Measurements from ENCODE around the gene CCNB1IP1. TPM values are rescaled to one million over a fixed set of nuclear protein-coding genes. Genes with fewer than 3 reads are reported as not detected.
A peak's percentile ranks its signal among the peaks of the same experiment; 100 is the strongest.

CCNB1IP1 gene
- total and polyA plus RNA-seq, 11 donors = 24.5 to 99.1 (median 55.0) TPM

DNA sequence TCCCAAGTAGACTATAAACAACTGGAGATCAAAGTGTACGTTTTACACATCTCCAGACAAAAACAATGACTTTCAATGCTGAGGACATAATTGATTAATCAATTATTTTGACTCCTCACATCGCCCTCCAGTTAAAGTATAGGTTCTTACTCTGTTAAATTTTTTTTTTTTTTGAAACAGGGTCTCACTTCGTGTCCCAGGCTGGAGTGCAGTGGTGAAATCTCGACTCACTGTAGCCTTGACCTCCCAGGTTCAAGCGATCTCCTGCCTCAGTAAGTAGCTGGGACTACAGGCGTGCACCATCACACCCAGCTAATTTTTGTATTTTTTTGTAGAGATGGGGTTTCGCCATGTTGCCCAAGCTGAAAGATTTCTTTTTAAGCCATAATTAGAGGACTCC lies 938 bp upstream of the CCNB1IP1 start:
- TF ChIP-seq POLR2A (IDR thresholded peaks at IDR 0.05) = no peak
- TF ChIP-seq, protein P1, sequence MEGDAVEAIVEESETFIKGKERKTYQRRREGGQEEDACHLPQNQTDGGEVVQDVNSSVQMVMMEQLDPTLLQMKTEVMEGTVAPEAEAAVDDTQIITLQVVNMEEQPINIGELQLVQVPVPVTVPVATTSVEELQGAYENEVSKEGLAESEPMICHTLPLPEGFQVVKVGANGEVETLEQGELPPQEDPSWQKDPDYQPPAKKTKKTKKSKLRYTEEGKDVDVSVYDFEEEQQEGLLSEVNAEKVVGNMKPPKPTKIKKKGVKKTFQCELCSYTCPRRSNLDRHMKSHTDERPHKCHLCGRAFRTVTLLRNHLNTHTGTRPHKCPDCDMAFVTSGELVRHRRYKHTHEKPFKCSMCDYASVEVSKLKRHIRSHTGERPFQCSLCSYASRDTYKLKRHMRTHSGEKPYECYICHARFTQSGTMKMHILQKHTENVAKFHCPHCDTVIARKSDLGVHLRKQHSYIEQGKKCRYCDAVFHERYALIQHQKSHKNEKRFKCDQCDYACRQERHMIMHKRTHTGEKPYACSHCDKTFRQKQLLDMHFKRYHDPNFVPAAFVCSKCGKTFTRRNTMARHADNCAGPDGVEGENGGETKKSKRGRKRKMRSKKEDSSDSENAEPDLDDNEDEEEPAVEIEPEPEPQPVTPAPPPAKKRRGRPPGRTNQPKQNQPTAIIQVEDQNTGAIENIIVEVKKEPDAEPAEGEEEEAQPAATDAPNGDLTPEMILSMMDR (IDR thresholded peaks at IDR 0.05) = no peak
- Histone ChIP-seq H3K4me3 (peak overlapping the region in 1 of 12 donors; percentile 63), H3K4me1 (peaks cover 0 to 25% (median 15%) of the 10 kb centered on the region in 12 donors), H3K27ac (peak overlapping the region in 9 of 12 donors; percentile 84 to 91 (median 89)), H3K9me3 (no peaks in the 10 kb centered on the region), H3K36me3 (peaks cover 0 to 4% (median 2%) of the 10 kb centered on the region in 9 donors), H3K27me3 (no peaks in the 10 kb centered on the region)
- DNase-seq (no peak), ATAC-seq (no peak)
- intact Hi-C loops (cut with DNase I) = loop anchor here in 5 of 10 donors (5.0 to 10.0 kb wide), 5 partner anchors 78 to 348 kb away; partner anchors contain the start of genes OSGEP (in 2 of the 5), RNASE4 (in 2 of the 5), APEX1 (in 1 of the 5) and TEP1 (in 1 of the 5)
- 77 to 82% (median 80%) methylated on average over 7 of the region's 7 CpGs for WGBS, 4 donors

DNA sequence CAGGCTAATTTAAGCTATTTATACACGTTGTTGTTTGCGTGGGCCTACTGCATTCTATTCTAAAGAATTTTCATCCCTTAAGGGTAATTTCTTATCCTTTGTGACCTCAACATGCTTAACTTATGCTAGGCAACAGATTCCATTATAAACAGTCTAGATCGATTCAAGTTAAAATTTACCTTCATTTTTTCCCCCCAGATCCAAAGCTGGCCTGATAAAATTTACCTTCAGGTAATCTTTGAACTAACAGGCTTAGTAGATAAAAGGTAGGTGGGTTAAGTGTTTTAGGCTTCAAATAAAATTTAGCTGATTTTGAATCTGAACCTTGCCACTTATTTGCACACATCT lies 389 bp upstream of the CCNB1IP1 start:
- Histone ChIP-seq H3K9me3 (no peaks in the 10 kb centered on the region), H3K27me3 (no peaks in the 10 kb centered on the region), H3K27ac (peak overlapping the region; percentile 39 to 94 (median 88)), H3K4me1 (peaks cover 0 to 25% (median 15%) of the 10 kb centered on the region in 12 donors), H3K4me3 (peak overlapping the region; percentile 17 to 75 (median 68)), H3K36me3 (peaks cover 0 to 10% (median 8%) of the 10 kb centered on the region in 9 donors)
- intact Hi-C loops (cut with DNase I) = loop anchor here in 7 of 10 donors (1.0 to 10.0 kb wide), 8 partner anchors 10 to 349 kb away; partner anchors contain the start of genes OSGEP (in 2 of the 7), PARP2 (in 2 of the 7), RNASE4 (in 2 of the 7) and APEX1 (in 1 of the 7)
- TF ChIP-seq, protein P1 (IDR thresholded peaks at IDR 0.05) = no peak
- TF ChIP-seq POLR2A (IDR thresholded peaks at IDR 0.05) = no peak
- DNase-seq (no peak), ATAC-seq (no peak)
- 9 to 13% (median 10%) methylated on average over 3 of the region's 3 CpGs for WGBS, 4 donors

DNA sequence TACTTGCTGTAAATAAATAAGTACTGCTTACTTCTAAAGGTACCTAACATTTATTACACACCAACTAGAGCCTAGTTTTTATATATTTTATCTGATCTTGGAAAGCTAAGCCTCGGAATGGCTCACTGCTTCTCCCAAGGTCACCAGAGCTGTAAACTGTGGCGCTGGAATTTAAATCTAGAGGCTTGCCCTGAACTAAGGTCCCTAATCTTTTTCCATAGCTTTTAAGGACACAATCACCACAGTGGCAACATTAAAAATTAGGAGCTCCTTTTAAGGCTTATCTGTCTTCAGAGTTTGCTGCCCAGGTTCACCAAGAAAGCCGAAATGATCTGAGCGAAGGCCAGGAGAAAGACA lies 670 bp downstream of the CCNB1IP1 start:
- peaks cover 0 to 20% (median 15%) of the 10 kb centered on the region in 9 donors for H3K36me3 ChIP-seq
- no peak for TF ChIP-seq POLR2A (IDR thresholded peaks at IDR 0.05)
- TF ChIP-seq, protein P1 (IDR thresholded peaks at IDR 0.05) = no peak
- ATAC-seq (peak; percentile 30 to 68 (median 58)), DNase-seq (no peak)
- peak overlapping the region; percentile 17 to 75 (median 68) for H3K4me3 ChIP-seq
- WGBS, 4 donors = 2 to 6% (median 3%) methylated on average over 4 of the region's 4 CpGs
- H3K9me3 ChIP-seq = no peaks in the 10 kb centered on the region
- peaks cover 0 to 32% (median 17%) of the 10 kb centered on the region in 12 donors for H3K4me1 ChIP-seq
- H3K27me3 ChIP-seq = no peaks in the 10 kb centered on the region
- H3K27ac ChIP-seq = peak overlapping the region; percentile 59 to 94 (median 88)
- intact Hi-C loops (cut with DNase I) = loop anchor here in 6 of 10 donors (2.0 to 10.0 kb wide), 7 partner anchors 80 to 350 kb away; partner anchors contain the start of genes OSGEP (in 2 of the 6), RNASE4 (in 2 of the 6), APEX1 (in 1 of the 6) and TEP1 (in 1 of the 6)

DNA sequence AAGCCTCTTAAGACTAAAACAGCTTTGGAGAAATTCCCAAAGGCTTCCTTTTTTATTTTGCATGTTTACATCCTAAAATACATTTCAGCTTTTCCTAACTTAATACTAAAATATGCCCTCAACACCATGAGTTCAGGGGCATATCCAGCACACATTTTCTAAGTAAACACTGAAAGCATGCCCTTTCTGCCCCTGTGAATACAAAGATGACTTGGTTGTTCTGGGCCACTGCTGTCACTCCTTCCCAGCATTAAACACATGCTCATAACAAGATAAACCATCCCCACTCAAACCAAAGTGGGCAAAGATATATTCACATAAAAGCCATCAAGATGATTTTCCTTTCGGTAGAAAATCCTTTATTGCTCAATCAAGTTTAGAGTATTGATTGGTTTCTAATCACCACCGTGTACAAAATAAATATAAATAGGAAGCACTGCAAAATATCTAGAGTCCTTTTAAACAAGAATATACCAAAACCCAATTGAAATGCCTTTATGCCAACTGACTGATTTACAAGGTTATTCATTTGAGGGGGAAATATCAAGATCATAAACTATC lies 1.9 kb downstream of the CCNB1IP1 start:
- 62 to 72% (median 68%) methylated on average over 2 of the region's 2 CpGs for WGBS, 4 donors
- Histone ChIP-seq H3K27me3 (no peaks in the 10 kb centered on the region), H3K36me3 (peaks cover 0 to 28% (median 21%) of the 10 kb centered on the region in 9 donors), H3K9me3 (no peaks in the 10 kb centered on the region), H3K4me3 (peak overlapping the region in 7 of 12 donors; percentile 52 to 74 (median 67)), H3K4me1 (peaks cover 0 to 38% (median 20%) of the 10 kb centered on the region in 12 donors), H3K27ac (peak overlapping the region in 1 of 12 donors; percentile 7)
- TF ChIP-seq, protein P1 (IDR thresholded peaks at IDR 0.05) = no peak
- TF ChIP-seq POLR2A (IDR thresholded peaks at IDR 0.05) = no peak
- DNase-seq (no peak), ATAC-seq (no peak)
- intact Hi-C loops (cut with DNase I) = loop anchor here in 5 of 10 donors (5.0 to 10.0 kb wide), 5 partner anchors 81 to 351 kb away; partner anchors contain the start of genes OSGEP (in 2 of the 5), RNASE4 (in 2 of the 5), APEX1 (in 1 of the 5) and TEP1 (in 1 of the 5)
